GM21367 (cell line): ENCODE results near the gene ATP9A.
"Not testable (repeated sequence)": the region's sequence is repeated elsewhere in the genome, so short reads cannot be mapped to it uniquely, and the experiment has no call there.

ENCODE experiments used
- ATAC-seq: cut with Tn5 transposase; IDR thresholded peaks from one replicate; pipeline ENCODE4 v1.9.1; 2021; ENCODE audit not compliant: unreplicated experiment

The ATP9A gene

GRCh38 chr20:51752343-51752951, 15.7 kb downstream of the ATP9A start:
- ATAC-seq = no peak

GRCh38 chr20:51750770-51751388, 17.3 kb downstream of the ATP9A start:
- ATAC-seq = no peak

- ATAC-seq = no peak
These were observed 18.0 kb downstream of the ATP9A start for GRCh38 chr20:51750037-51750769.

- no peak for ATAC-seq
These were observed 18.5 kb downstream of the ATP9A start for GRCh38 chr20:51749674-51750036.

- no peak for ATAC-seq
These were observed 20.8 kb downstream of the ATP9A start for GRCh38 chr20:51747182-51747911.

- ATAC-seq = no peak
These were observed 22.4 kb downstream of the ATP9A start for GRCh38 chr20:51745804-51746203.

GRCh38 chr20:51740838-51741237, 27.4 kb downstream of the ATP9A start:
- ATAC-seq = no peak

- ATAC-seq = not testable (repeated sequence)
These were observed 27.9 kb downstream of the ATP9A start for GRCh38 chr20:51740308-51740707.

GRCh38 chr20:51739722-51740249, 28.4 kb downstream of the ATP9A start:
- no peak for ATAC-seq

GRCh38 chr20:51738877-51739447, 29.2 kb downstream of the ATP9A start:
- no peak for ATAC-seq

- ATAC-seq = not testable (repeated sequence)
These were observed 29.9 kb downstream of the ATP9A start for GRCh38 chr20:51738261-51738660.

- no peak for ATAC-seq
These were observed 31.2 kb downstream of the ATP9A start for GRCh38 chr20:51736947-51737346.

- ATAC-seq = no peak
These were observed 32.2 kb downstream of the ATP9A start for GRCh38 chr20:51735728-51736600.

GRCh38 chr20:51734876-51735720, 33.1 kb downstream of the ATP9A start:
- no peak for ATAC-seq

- no peak for ATAC-seq
These were observed 35.1 kb downstream of the ATP9A start for GRCh38 chr20:51733070-51733469.

GRCh38 chr20:51732096-51732791, 35.9 kb downstream of the ATP9A start:
- no peak for ATAC-seq

- ATAC-seq = no peak
These were observed 36.5 kb downstream of the ATP9A start for GRCh38 chr20:51731731-51732095.

GRCh38 chr20:51729771-51730170, 38.4 kb downstream of the ATP9A start:
- no peak for ATAC-seq

- no peak for ATAC-seq
These were observed 39.5 kb downstream of the ATP9A start for GRCh38 chr20:51728737-51729136.
